Activated naive CD8-positive, alpha-beta T cell treated with anti-CD3 and anti-CD28 coated beads for 36 hours (primary cell): ENCODE data around the gene DUSP28. TPM values are rescaled to one million over a fixed set of nuclear protein-coding genes. Genes with fewer than 3 reads are reported as not detected.

Source experiments
- DNase-seq: peaks from one replicate; pipeline ENCODE4 v3.0.0; 2021
- H3K27ac Mint-ChIP-seq: one replicate; pipeline ENCODE4 v1.8.0; 2022; ENCODE audit warnings: mild to moderate bottlenecking, moderate library complexity, mixed read lengths
- H3K27me3 Mint-ChIP-seq: one replicate; pipeline ENCODE4 v1.8.0; 2022; ENCODE audit warnings: mild to moderate bottlenecking, mixed read lengths
- H3K36me3 Mint-ChIP-seq: one replicate; pipeline ENCODE4 v1.8.0; 2021; ENCODE audit warnings: mild to moderate bottlenecking, mixed read lengths
- H3K4me1 Mint-ChIP-seq: one replicate; pipeline ENCODE4 v1.8.0; 2021; ENCODE audit warnings: mixed read lengths
- H3K4me3 Mint-ChIP-seq: one replicate; pipeline ENCODE4 v1.8.0; 2022; ENCODE audit warnings: mild to moderate bottlenecking, moderate library complexity, mixed read lengths
- H3K9me3 Mint-ChIP-seq: one replicate; pipeline ENCODE4 v1.8.0; 2022; ENCODE audit warnings: mixed read lengths
- total RNA-seq, 2 experiments: library from RNA; stranded (reverse); gene quantifications; one replicate each; pipeline ENCODE4 v1.2.3, GENCODE V29; 2021

DUSP28 gene
- total RNA-seq, 2 experiments from 2014 or later: 6.7 to 6.9 TPM

DNA sequence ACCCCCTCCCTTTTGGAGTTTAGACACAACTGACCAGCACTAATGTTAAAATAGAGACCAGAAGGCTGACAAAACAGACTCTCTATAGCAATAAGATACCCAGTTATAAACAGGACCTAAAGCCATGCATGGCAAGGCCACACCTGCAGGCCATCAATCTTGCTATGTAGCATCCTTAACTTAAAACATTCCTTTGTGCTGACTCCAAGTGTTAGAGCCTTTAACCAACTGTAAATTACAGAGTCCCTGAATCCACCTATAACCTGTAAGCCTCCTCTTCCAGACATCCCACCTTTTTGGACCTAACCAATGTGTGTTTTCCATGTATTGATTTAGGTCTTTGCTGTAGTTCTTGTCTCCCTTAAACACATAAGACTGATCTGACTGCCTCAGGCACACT, 20.3 kb upstream of the DUSP28 start:
- Mint-ChIP-seq H3K9me3 (no peaks in the 10 kb centered on the region), H3K27ac (no peak overlapping the region)
- no peak for DNase-seq

DNA sequence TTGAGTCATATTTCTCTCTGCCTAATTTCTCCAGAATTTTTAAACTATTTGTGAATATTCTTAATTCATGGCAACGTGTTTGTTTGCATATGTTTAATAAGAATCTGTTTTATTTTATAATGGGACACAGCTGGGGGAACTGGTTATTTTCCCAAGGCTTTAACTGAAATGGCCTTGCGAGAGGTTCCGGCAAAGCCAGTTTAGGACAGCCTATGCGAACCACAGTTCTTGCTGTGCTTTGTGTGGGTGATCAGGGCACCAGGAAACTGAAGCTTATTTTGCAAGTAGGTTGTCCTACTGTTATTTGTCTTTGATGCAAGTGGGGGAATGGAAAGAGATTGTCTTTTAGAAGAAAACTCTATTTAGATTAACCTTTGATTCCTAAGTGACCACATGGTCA, 8.9 kb upstream of the DUSP28 start:
- no peak overlapping the region for H3K4me3 Mint-ChIP-seq
- peaks cover 3% of the 10 kb centered on the region for H3K4me1 Mint-ChIP-seq
- peaks cover 44% of the 10 kb centered on the region for H3K36me3 Mint-ChIP-seq
- DNase-seq: no peak
- H3K27me3 Mint-ChIP-seq: no peaks in the 10 kb centered on the region
- peaks cover 2% of the 10 kb centered on the region for H3K9me3 Mint-ChIP-seq
- H3K27ac Mint-ChIP-seq: no peak overlapping the region

More for the DNA sequence above, 20.3 kb upstream of the DUSP28 start:
- Mint-ChIP-seq H3K27me3 (no peaks in the 10 kb centered on the region), H3K36me3 (peaks cover 53% of the 10 kb centered on the region), H3K4me1 (peaks cover 2% of the 10 kb centered on the region), H3K4me3 (no peak overlapping the region)

DNA sequence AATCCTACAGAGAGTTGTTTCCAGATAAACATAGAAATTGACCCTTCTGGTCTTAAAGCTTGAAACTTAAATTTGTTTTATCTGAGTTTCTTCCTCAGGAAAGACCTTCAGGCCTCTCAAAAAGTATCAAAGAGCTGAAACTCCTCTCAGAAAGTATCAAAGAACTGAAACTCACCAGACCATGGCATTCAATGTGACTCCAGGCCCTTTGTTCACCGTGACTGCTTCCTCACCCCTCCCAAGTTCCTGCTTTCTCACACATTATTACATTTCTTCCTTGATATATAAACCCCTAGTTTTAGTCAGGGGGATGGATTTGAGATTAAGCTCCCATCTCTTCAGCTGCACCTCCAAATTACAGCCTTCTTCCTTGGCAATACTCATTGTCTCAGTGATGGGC, 8.3 kb upstream of the DUSP28 start:
- peak overlapping the region; percentile 47 for H3K27ac Mint-ChIP-seq
- peaks cover 8% of the 10 kb centered on the region for H3K4me1 Mint-ChIP-seq
- no peaks in the 10 kb centered on the region for H3K27me3 Mint-ChIP-seq
- H3K9me3 Mint-ChIP-seq: peaks cover 2% of the 10 kb centered on the region
- no peak overlapping the region for H3K4me3 Mint-ChIP-seq
- no peak for DNase-seq
- H3K36me3 Mint-ChIP-seq: peaks cover 41% of the 10 kb centered on the region

DNA sequence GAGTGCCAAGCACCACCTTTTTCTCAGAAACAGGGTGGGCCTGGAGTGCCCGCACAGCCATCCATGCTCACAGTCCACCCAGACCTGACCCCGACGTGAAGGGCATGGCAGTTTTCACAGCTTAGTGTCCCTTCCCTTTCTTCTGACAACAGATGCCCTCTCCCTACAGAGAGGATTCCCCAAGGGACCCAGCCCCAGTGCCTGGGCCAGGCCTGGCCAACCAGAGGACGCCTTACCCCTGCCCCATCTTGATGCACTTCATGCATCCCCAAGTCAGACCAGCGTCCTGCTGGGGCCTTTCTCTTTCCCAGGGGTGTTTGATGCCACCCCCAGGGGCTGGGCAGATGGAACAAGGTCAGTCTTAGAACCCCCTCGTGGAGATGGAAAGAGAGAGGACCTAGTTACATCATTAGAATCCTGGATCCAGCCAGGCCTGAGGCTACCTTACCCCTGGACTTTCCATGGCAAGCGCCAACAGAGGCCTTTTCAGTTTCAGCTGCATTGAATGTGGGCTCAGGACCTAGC, 6.1 kb upstream of the DUSP28 start:
- Mint-ChIP-seq H3K36me3 (peaks cover 41% of the 10 kb centered on the region), H3K9me3 (peaks cover 2% of the 10 kb centered on the region), H3K27me3 (no peaks in the 10 kb centered on the region), H3K4me3 (no peak overlapping the region), H3K4me1 (peaks cover 19% of the 10 kb centered on the region), H3K27ac (no peak overlapping the region)
- DNase-seq: no peak

DNA sequence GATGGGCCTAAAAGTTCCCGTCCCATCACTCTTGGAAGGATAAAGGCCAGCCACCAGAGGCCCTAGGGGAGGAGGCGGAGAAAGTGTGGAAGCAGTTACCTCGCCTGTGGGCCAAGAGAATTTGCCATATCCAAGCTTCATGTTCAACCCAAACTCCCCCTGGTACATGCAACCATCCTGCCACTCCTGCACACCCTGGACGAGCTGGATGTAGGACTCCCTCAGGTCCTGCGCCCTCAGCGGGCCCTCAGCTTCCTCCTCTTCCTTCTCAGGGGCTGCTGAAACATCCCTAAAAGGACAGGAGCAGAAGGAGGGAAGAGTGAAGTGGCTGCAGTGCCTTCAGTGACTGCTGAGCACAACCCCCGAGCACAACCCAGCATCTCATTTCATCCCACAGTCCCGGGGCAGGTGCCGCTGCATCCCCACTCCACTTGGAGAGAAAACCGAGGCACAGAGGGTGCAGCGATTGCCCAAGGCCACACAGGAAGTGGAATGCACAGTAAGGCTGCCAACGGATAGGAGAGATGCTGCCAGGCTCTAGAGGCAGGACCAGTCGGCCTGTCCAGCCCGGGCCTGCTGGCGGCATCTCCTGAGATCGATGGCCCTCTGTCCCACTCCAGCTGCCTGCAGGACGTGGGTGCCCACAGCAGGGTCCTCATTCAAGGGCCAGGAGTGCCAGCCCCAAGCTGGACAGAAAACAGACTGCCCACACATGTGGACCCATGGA, 5.2 kb upstream of the DUSP28 start:
- Mint-ChIP-seq H3K36me3 (peaks cover 49% of the 10 kb centered on the region), H3K4me1 (peaks cover 27% of the 10 kb centered on the region), H3K9me3 (peaks cover 2% of the 10 kb centered on the region), H3K4me3 (no peak overlapping the region), H3K27ac (no peak overlapping the region), H3K27me3 (no peaks in the 10 kb centered on the region)
- no peak for DNase-seq

DNA sequence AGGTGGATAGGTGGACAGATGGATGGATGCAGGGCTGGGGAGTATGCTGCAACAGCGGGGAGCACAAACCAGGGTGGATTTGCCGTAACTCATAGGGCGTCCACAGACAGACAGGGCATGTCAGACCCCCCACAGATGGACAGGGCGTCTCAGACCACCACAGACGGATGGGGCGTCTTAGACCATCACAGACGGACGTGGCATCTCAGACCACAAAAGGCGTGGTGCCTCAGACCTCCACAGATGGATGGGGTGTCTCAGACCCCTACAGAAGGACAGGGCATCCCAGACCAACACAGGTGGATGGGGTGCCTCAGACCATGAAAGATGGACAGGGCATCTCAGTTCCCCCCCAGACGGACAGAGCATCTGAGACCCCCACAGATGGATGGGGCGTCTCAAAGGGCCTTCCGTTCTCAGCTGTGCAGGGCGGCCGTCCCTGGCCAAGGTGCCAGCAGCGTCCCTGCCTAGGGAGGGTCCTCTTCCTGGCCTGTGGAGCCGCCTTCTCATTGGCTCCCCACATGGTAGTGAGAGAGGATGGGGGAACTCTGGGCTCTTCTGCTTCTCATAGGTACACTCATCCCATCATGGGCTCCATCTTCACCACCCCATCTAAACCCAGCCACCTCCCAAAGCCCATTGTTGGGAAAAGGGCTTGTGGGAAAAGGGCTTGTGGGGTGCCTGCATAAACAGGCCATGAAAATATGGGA, 4.5 kb upstream of the DUSP28 start:
- no peak overlapping the region for H3K4me3 Mint-ChIP-seq
- peaks cover 28% of the 10 kb centered on the region for H3K4me1 Mint-ChIP-seq
- H3K9me3 Mint-ChIP-seq: peaks cover 2% of the 10 kb centered on the region
- H3K36me3 Mint-ChIP-seq: peaks cover 45% of the 10 kb centered on the region
- DNase-seq: no peak
- H3K27me3 Mint-ChIP-seq: no peaks in the 10 kb centered on the region
- no peak overlapping the region for H3K27ac Mint-ChIP-seq

DNA sequence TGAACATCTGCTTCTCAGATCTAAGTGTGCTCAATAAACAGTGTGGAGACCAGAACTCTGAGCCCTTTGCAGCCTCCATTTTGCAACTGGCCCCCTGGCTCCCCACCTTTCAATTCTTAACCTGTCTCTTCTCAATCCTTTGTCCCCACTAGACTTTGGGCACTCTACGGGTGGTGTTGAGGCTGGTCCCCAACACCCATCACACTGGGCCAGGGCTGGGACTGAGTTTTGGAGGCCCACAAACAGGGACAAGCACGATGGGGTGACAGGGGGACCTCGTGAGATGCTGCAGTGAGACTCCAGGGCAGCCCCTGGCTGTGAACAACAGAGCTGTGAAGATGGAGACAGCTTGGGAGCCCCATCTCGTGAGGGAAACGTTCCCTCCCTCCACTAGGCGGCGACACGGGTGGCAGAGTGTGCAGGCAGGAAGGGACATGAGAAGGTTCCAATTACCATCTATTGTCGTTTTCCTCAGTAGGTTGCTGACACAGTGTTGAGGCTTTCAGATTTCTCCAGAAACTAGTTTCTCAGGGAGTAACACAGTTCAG, 3.5 kb upstream of the DUSP28 start:
- H3K27me3 Mint-ChIP-seq: no peaks in the 10 kb centered on the region
- peak overlapping the region; percentile 56 for H3K4me3 Mint-ChIP-seq
- no peak overlapping the region for H3K27ac Mint-ChIP-seq
- no peaks in the 10 kb centered on the region for H3K9me3 Mint-ChIP-seq
- peaks cover 32% of the 10 kb centered on the region for H3K4me1 Mint-ChIP-seq
- DNase-seq: peak; percentile 67
- H3K36me3 Mint-ChIP-seq: peaks cover 39% of the 10 kb centered on the region

DNA sequence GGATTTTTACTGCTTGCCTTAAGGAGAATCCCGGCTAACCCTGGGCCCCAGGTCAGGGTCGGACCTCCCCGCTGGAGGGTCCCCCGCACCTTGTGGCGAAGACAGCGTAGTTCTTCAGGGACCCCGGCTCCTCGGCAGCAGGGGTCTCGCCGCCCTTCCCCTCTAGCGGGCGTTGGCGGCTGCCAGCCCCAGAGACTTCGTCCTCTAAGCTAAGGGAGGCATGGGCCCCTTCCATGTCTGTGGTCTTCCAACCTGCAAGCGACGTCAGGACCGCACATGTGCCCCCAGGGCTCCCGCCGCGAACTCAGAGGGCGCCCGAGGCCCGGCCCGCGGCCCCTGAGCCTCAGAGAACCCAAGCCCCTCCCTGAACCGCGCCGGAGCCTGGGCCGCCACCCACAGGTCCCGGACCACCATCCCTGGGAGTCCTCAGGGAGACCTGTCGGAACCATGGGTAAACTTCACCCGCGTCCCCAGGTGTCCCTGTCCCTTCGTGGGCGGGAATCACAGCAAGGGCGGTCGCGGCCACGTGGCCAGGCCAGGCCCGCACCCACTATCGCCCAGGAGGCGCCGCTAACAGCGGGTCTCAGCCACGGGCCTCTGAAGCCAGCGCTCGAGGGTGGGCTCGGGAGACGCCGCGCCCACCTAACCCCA, 2.9 kb upstream of the DUSP28 start:
- H3K27ac Mint-ChIP-seq: no peak overlapping the region

DNA sequence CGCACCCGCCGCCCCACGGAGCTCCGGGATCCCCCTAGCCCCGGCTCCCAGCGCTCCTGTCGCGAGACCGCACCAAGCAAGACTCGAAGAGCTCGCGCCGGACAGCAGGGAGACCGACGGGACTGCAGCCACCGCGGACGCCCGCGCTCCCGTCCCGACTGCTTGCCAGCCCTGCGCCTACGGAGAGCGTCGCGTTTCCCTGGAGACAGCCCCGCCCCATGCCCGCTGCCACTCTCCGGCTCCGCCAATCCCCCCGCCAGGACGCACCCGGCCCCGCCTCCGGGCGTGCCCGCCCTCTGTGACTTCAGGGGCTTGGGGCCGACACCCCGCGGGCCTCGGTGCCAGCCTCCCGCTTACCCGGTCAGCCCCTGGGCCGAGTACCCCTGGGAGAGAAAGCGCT, 2.3 kb upstream of the DUSP28 start, which contains the start of gene ANKMY1:
TSS of gene ANKMY1 (minus strand) at position 181 of the 400 bp plus-strand sequence. CDS start 653 bp downstream, outside the sequence.
- peaks cover 42% of the 10 kb centered on the region for H3K36me3 Mint-ChIP-seq
- H3K27me3 Mint-ChIP-seq: no peaks in the 10 kb centered on the region
- H3K27ac Mint-ChIP-seq: peak within 1 kb of the TSS; percentile 77
- H3K9me3 Mint-ChIP-seq: no peaks in the 10 kb centered on the region
- H3K4me3 Mint-ChIP-seq: peak within 1 kb of the TSS; percentile 81
- H3K4me1 Mint-ChIP-seq: peaks cover 41% of the 10 kb centered on the region
- peak; percentile 85 for DNase-seq

More for the DNA sequence above, 2.9 kb upstream of the DUSP28 start:
- no peak for DNase-seq
- Mint-ChIP-seq H3K9me3 (no peaks in the 10 kb centered on the region), H3K4me1 (peaks cover 37% of the 10 kb centered on the region), H3K27me3 (no peaks in the 10 kb centered on the region), H3K36me3 (peaks cover 39% of the 10 kb centered on the region), H3K4me3 (peak overlapping the region; percentile 56)

DNA sequence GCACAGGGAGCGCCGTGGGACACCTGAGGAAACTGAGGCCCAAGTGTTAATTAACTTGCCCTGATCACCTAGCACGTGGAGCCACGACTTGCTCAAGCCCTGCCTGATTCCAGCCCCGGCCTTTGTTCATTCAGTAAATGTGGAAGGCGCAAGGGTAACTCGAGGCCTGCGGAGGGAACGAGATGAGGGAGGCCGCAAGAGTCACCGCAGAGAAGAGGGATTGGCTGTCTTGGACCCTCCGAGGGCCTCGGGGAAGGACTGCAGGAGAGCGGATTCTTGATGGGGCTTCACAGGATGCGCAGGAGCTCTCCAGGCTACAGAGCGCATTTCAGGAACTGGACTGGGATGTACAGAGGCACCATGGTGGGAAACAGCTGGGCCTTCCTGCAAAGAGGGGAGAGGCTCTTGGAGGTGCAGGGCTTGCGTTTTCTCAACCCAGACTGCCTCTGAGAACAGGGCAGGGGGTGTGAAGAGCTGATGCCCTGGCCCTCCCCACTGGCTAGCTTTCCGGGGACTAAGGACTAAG, 1.9 kb upstream of the DUSP28 start:
- Mint-ChIP-seq H3K9me3 (no peaks in the 10 kb centered on the region), H3K27me3 (no peaks in the 10 kb centered on the region), H3K4me3 (peak overlapping the region; percentile 81), H3K4me1 (peaks cover 44% of the 10 kb centered on the region), H3K27ac (peak overlapping the region; percentile 77), H3K36me3 (peaks cover 42% of the 10 kb centered on the region)
- no peak for DNase-seq

DNA sequence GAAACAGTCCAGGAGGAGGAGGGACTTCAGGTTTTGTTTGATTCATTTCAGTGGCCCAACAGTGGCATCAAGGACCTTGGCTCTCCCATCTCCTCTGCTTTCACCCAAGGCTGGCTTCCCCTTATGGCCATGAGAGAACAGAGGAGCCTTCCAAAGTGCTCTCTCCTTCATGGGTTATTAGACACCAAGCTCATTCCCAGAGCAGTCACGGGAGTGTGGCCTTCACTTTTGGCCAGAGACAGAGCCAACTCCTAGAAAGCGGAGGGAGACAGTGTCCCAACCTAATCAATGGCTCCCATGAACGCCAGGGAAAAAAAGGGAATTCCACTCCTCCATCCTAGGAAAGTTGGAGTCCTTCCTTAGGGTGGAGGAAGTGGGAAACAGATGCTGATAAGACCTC, 871 bp upstream of the DUSP28 start:
- Mint-ChIP-seq H3K9me3 (no peaks in the 10 kb centered on the region), H3K36me3 (peaks cover 48% of the 10 kb centered on the region), H3K27ac (peak overlapping the region; percentile 84), H3K27me3 (no peaks in the 10 kb centered on the region), H3K4me3 (peak overlapping the region; percentile 81), H3K4me1 (peaks cover 54% of the 10 kb centered on the region)
- no peak for DNase-seq

DNA sequence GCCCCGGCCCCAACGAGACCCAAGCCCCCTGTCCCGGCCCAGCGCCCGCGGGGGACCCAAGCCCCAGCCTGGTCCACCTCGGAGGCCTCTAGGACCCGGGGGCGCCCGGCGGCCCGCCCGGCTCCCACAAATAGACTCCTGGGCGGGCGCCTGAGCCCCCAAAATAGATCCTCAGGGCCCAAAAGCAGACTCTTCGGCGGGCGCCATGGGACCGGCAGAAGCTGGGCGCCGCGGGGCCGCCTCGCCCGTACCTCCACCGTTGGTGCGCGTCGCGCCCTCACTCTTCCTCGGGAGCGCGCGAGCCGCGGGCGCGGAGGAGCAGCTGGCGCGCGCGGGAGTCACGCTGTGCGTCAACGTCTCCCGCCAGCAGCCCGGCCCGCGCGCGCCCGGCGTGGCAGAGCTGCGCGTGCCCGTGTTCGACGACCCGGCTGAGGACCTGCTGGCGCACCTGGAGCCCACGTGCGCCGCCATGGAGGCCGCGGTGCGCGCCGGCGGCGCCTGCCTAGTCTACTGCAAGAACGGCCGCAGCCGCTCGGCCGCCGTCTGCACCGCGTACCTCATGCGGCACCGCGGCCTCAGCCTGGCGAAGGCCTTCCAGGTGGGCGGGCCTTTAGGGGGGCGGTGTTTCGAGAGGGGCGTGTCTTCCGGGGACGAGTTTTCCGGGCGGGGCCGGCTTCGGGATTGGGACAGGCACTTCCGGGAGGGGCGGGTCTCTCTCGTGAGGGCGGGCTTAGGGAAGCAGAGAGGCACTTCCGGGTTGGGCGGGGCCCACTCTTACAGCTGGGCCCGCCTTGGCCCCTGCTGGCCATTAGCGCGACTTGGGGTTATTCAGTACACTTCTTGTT, 545 bp downstream of the DUSP28 start:
- H3K36me3 Mint-ChIP-seq: peaks cover 54% of the 10 kb centered on the region
- peak overlapping the region; percentile 81 for H3K4me3 Mint-ChIP-seq
- peaks cover 67% of the 10 kb centered on the region for H3K4me1 Mint-ChIP-seq
- no peaks in the 10 kb centered on the region for H3K27me3 Mint-ChIP-seq
- H3K27ac Mint-ChIP-seq: peak overlapping the region; percentile 84
- no peaks in the 10 kb centered on the region for H3K9me3 Mint-ChIP-seq
- peak; percentile 99 for DNase-seq

DNA sequence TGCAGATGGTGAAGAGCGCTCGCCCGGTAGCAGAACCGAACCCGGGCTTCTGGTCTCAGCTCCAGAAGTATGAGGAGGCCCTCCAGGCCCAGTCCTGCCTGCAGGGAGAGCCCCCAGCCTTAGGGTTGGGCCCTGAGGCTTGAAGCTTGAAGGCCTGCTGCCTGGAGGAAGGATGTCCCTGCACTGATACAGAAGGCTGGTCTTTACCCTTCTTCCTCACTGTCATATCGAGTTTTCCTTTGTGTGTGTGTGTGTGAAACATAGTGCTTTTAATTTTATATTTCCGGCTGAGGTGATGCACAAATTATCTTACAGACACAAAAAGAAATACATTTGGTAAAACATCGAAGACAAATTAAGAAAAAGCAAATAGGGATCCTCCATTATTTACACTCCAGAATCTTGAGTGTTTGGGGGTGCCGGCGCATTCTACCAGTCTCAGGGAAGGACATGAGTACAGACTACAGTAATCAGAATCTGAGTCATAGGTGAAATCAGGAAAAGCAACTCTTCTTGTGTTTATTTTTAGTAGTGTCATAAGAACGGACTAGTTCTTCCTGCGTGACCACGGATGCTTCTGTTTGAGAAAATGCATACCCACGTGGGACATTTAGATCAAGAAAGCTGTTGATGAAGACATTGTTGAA, 1.3 kb downstream of the DUSP28 start:
- no peaks in the 10 kb centered on the region for H3K9me3 Mint-ChIP-seq
- peak overlapping the region; percentile 81 for H3K4me3 Mint-ChIP-seq
- no peaks in the 10 kb centered on the region for H3K27me3 Mint-ChIP-seq
- DNase-seq: no peak
- peak overlapping the region; percentile 84 for H3K27ac Mint-ChIP-seq
- H3K36me3 Mint-ChIP-seq: peaks cover 54% of the 10 kb centered on the region
- H3K4me1 Mint-ChIP-seq: peaks cover 67% of the 10 kb centered on the region
